T-cell (primary cell): Measurements from ENCODE around the gene CELF4. TPM values are rescaled to one million over a fixed set of nuclear protein-coding genes. Genes with fewer than 3 reads are reported as not detected.

Experiments used
- ATAC-seq, 4 experiments: fragments of 200-7000 bp in 3 of 4; fragments of 150-1000 bp in 1 of 4; cut with Tn5 transposase; replicated peaks in 1 of 4; 1 replicate in 3 of 4; 2 replicates in 1 of 4; pipeline ENCODE4 v1.10.0; 2021; ENCODE audit warnings: moderate library complexity in 3 of 4, mild to moderate bottlenecking in 2 of 4, moderate number of reproducible peaks in 1 of 4
- CTCF ChIA-PET, 2 donors: fragments of 300-600 bp; sonication (Branson Sonifier 250); formaldehyde crosslinking; loops; one replicate each; lab custom pipeline; 2022; ENCODE audit warnings: antibody characterized with exemption in 2 of 2; lab: Charles Lee
- POLR2A ChIA-PET, 2 donors: fragments of 300-600 bp; sonication (Branson Sonifier 250); formaldehyde crosslinking; loops; one replicate each; lab custom pipeline; 2022; ENCODE audit warnings: antibody characterized with exemption in 2 of 2; lab: Charles Lee
- DNase-seq, 35 experiments: peaks; one replicate each; pipeline versions ENCODE4 v3.0.0 to v3.0.0-alpha.2; 2013 to 2023
- H3K27ac ChIP-seq: one replicate; pipeline ENCODE4 v1.5.1; 2013; ENCODE audit warnings: low read length
- H3K27me3 ChIP-seq, 2 experiments: replicated peaks in 1 of 2; 1 replicate in 1 of 2; 2 replicates in 1 of 2; pipeline versions ENCODE4 v1.6.1 to v1.7.0; 2013; ENCODE audit warnings: low read length in 1 of 2, mixed read lengths in 1 of 2; ENCODE audit not compliant: control insufficient read depth in 2 of 2, insufficient read depth in 2 of 2; ENCODE audit errors: extremely low read depth in 1 of 2
- H3K36me3 ChIP-seq, 2 donors: 1 replicate in 1 of 2; 2 replicates in 1 of 2; pipeline versions ENCODE4 v1.6.1 to v1.7.0; 2013; ENCODE audit warnings: low read length in 1 of 2; ENCODE audit not compliant: control insufficient read depth in 2 of 2, insufficient read depth in 1 of 2; ENCODE audit errors: extremely low read depth in 1 of 2
- H3K4me1 ChIP-seq, 2 experiments: 1 replicate in 1 of 2; 2 replicates in 1 of 2; pipeline versions ENCODE4 v1.6.1 to v1.7.0; 2013; ENCODE audit warnings: low read length in 2 of 2, mixed read lengths in 1 of 2; ENCODE audit not compliant: insufficient read depth in 2 of 2, control insufficient read depth in 1 of 2; ENCODE audit errors: extremely low read depth in 1 of 2
- H3K4me3 ChIP-seq, 2 donors: 1 replicate in 1 of 2; 2 replicates in 1 of 2; pipeline versions ENCODE4 v1.5.1 to v1.7.0; 2013; ENCODE audit warnings: mild to moderate bottlenecking in 2 of 2, low read length in 1 of 2, moderate library complexity in 1 of 2; ENCODE audit not compliant: control insufficient read depth in 1 of 2; ENCODE audit errors: extremely low read depth in 1 of 2
- H3K9me3 ChIP-seq: 2 replicates; pipeline ENCODE4 v1.7.0; 2013
- H3K27ac Mint-ChIP-seq, 2 donors: one replicate each; pipeline ENCODE4 v1.8.0; 2020 to 2021; ENCODE audit warnings: mild to moderate bottlenecking in 2 of 2, mixed read lengths in 2 of 2
- H3K27me3 Mint-ChIP-seq, 2 donors: one replicate each; pipeline ENCODE4 v1.8.0; 2021 to 2022; ENCODE audit warnings: mixed read lengths in 2 of 2
- H3K36me3 Mint-ChIP-seq: one replicate; pipeline ENCODE4 v1.8.0; 2021; ENCODE audit warnings: mixed read lengths
- H3K4me1 Mint-ChIP-seq, 3 donors: one replicate each; pipeline ENCODE4 v1.8.0; 2020 to 2022; ENCODE audit warnings: mixed read lengths in 3 of 3, mild to moderate bottlenecking in 1 of 3
- H3K4me3 Mint-ChIP-seq, 3 donors: one replicate each; pipeline ENCODE4 v1.8.0; 2020 to 2022; ENCODE audit warnings: mild to moderate bottlenecking in 3 of 3, mixed read lengths in 3 of 3, moderate library complexity in 3 of 3
- H3K9me3 Mint-ChIP-seq, 3 donors: one replicate each; pipeline ENCODE4 v1.8.0; 2020 to 2022; ENCODE audit warnings: mixed read lengths in 3 of 3
- WGBS: methylation state at CpG from one replicate; pipeline ENCODE4 v1.1.5; 2013; ENCODE audit warnings: missing lambda C conversion rate; ENCODE audit not compliant: insufficient coverage; 5-methylcytosine and 5-hydroxymethylcytosine counted together
- total RNA-seq, 35 experiments: library from RNA in 6 of 35; stranded (reverse) in 6 of 35; fragments of 120-200 nt in 1 of 35; gene quantifications; one replicate each; pipeline versions ENCODE4 v1.2.1 to v1.2.4 and lab custom pipeline; 2013 to 2026

CELF4 gene
- total RNA-seq, 5 donors from 2014 or later (not counting 1 experiment from before 2014, with no cell fraction given) = not detected

- CTCF ChIA-PET = interaction anchor here in 1 of 2 donors (0.6 kb wide), 1 partner anchor 913 kb away, joined by 3 read pairs; no protein-coding TSS in a partner anchor
- 70% methylated on average over 11 of the region's 16 CpGs for WGBS
- ATAC-seq = no peak
These were observed 246.9 kb downstream of the CELF4 start for GRCh38 chr18:37318360-37319355.

GRCh38 chr18:37317486-37317885 is 248.1 kb downstream of the CELF4 start:
- Mint-ChIP-seq H3K27ac (no peak overlapping the region), H3K36me3 (no peaks in the 10 kb centered on the region), H3K4me3 (no peak overlapping the region), H3K9me3 (no peaks in the 10 kb centered on the region), H3K4me1 (no peaks in the 10 kb centered on the region), H3K27me3 (peaks cover 0 to 3% of the 10 kb centered on the region in 2 donors)
- no peak overlapping the region for H3K27ac ChIP-seq
- 100% methylated on average over 1 of the region's 2 CpGs for WGBS
- DNase-seq (no peak), ATAC-seq (no peak)
- POLR2A ChIA-PET = no interaction called here
- CTCF ChIA-PET = no interaction called here
- no peak overlapping the region for H3K4me3 ChIP-seq
- H3K27me3 ChIP-seq = peaks cover 0 to 5% of the 10 kb centered on the region in 2 experiments
- H3K4me1 ChIP-seq = no peaks in the 10 kb centered on the region
- no peaks in the 10 kb centered on the region for H3K9me3 ChIP-seq
- no peaks in the 10 kb centered on the region for H3K36me3 ChIP-seq

More at GRCh38 chr18:37318360-37319355, 246.9 kb downstream of the CELF4 start:
- Histone ChIP-seq H3K4me1 (no peaks in the 10 kb centered on the region), H3K9me3 (no peaks in the 10 kb centered on the region), H3K36me3 (no peaks in the 10 kb centered on the region), H3K27me3 (peaks cover 0 to 6% of the 10 kb centered on the region in 2 experiments), H3K4me3 (no peak overlapping the region), H3K27ac (no peak overlapping the region)
- POLR2A ChIA-PET = no interaction called here
- H3K4me3 Mint-ChIP-seq = no peak overlapping the region
- no peak for DNase-seq
- no peak overlapping the region for H3K27ac Mint-ChIP-seq
- no peaks in the 10 kb centered on the region for H3K4me1 Mint-ChIP-seq
- peaks cover 0 to 5% of the 10 kb centered on the region in 2 donors for H3K27me3 Mint-ChIP-seq
- no peaks in the 10 kb centered on the region for H3K9me3 Mint-ChIP-seq
- no peaks in the 10 kb centered on the region for H3K36me3 Mint-ChIP-seq

DNA sequence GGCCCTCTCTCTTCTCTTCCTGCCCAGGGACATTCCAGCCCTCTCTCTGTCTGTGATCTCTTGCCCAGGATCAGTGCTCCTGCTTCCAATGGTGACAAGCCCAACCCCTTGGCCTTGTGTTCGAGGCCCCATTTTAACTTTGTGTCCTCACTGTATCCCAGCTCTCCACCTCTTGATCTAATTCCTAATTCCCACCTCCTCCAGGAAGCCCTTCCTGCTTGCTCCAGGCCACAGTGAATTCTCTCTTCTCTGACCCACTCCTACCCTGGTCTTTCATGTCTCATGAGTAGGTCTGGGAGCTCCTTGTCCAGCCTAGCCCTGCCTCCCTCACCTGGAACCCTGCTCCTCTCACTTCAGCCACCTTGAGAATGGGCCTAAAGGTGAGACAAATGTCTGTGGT is 249.1 kb downstream of the CELF4 start:
- ATAC-seq (no peak), DNase-seq (no peak)
- no peak overlapping the region for H3K27ac ChIP-seq
- H3K4me3 Mint-ChIP-seq = no peak overlapping the region
- H3K4me1 ChIP-seq = no peaks in the 10 kb centered on the region
- CTCF ChIA-PET = no interaction called here
- WGBS = 71% methylated on average over 1 of the region's 1 CpG
- no peaks in the 10 kb centered on the region for H3K9me3 Mint-ChIP-seq
- H3K27ac Mint-ChIP-seq = no peak overlapping the region
- H3K4me3 ChIP-seq = no peak overlapping the region
- no peaks in the 10 kb centered on the region for H3K4me1 Mint-ChIP-seq
- H3K36me3 Mint-ChIP-seq = no peaks in the 10 kb centered on the region
- POLR2A ChIA-PET = no interaction called here
- H3K9me3 ChIP-seq = no peaks in the 10 kb centered on the region
- peaks cover 0 to 3% of the 10 kb centered on the region in 2 donors for H3K27me3 Mint-ChIP-seq
- no peaks in the 10 kb centered on the region for H3K36me3 ChIP-seq
- H3K27me3 ChIP-seq = no peaks in the 10 kb centered on the region

GRCh38 chr18:37315935-37316334 is 249.7 kb downstream of the CELF4 start:
- DNase-seq (no peak), ATAC-seq (no peak)
- Histone ChIP-seq H3K27ac (no peak overlapping the region), H3K36me3 (no peaks in the 10 kb centered on the region), H3K27me3 (no peaks in the 10 kb centered on the region), H3K9me3 (no peaks in the 10 kb centered on the region), H3K4me1 (no peaks in the 10 kb centered on the region), H3K4me3 (no peak overlapping the region)
- WGBS = 100% methylated on average over 1 of the region's 1 CpG
- POLR2A ChIA-PET = no interaction called here
- CTCF ChIA-PET = no interaction called here
- H3K27me3 Mint-ChIP-seq = peaks cover 0 to 3% of the 10 kb centered on the region in 2 donors
- no peak overlapping the region for H3K27ac Mint-ChIP-seq
- H3K4me1 Mint-ChIP-seq = no peaks in the 10 kb centered on the region
- no peaks in the 10 kb centered on the region for H3K9me3 Mint-ChIP-seq
- H3K4me3 Mint-ChIP-seq = no peak overlapping the region
- H3K36me3 Mint-ChIP-seq = no peaks in the 10 kb centered on the region

DNA sequence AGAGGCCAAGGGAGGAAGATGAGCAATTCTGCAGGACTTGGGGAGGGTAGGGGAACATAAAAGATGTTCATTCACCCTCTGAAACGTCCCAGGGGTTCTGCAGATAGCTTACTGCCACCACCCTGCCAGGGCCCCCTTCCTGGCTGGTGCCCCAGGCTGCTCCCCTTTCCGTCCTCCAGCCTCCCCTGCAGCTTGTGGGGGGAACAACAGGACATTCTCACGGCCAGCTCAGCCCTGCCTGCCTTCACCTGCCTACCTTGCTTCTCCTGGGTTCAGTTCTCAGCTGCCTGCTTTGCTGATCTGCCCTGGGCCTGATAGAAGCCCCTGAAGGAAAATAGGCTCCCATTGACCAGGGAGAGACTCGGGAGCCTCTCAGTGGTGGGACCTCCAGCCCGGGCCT is 251.1 kb downstream of the CELF4 start:
- CTCF ChIA-PET = no interaction called here
- Mint-ChIP-seq H3K36me3 (no peaks in the 10 kb centered on the region), H3K27ac (no peak overlapping the region)

GRCh38 chr18:37313624-37314023 is 252.0 kb downstream of the CELF4 start:
- DNase-seq (no peak), ATAC-seq (no peak)
- Mint-ChIP-seq H3K36me3 (no peaks in the 10 kb centered on the region), H3K9me3 (no peaks in the 10 kb centered on the region), H3K4me1 (no peaks in the 10 kb centered on the region), H3K27me3 (no peaks in the 10 kb centered on the region), H3K27ac (no peak overlapping the region), H3K4me3 (no peak overlapping the region)
- Histone ChIP-seq H3K27me3 (no peaks in the 10 kb centered on the region), H3K4me1 (no peaks in the 10 kb centered on the region), H3K9me3 (no peaks in the 10 kb centered on the region), H3K27ac (no peak overlapping the region), H3K4me3 (no peak overlapping the region), H3K36me3 (no peaks in the 10 kb centered on the region)
- ChIA-PET POLR2A (no interaction called here), CTCF (no interaction called here)
- 72% methylated on average over 3 of the region's 10 CpGs for WGBS

More for the DNA sequence above, 251.1 kb downstream of the CELF4 start:
- no peaks in the 10 kb centered on the region for H3K9me3 ChIP-seq
- no peaks in the 10 kb centered on the region for H3K9me3 Mint-ChIP-seq
- H3K4me3 Mint-ChIP-seq = no peak overlapping the region
- no peaks in the 10 kb centered on the region for H3K27me3 ChIP-seq
- no peak for ATAC-seq
- no peaks in the 10 kb centered on the region for H3K27me3 Mint-ChIP-seq
- H3K4me1 Mint-ChIP-seq = no peaks in the 10 kb centered on the region
- H3K4me3 ChIP-seq = no peak overlapping the region
- POLR2A ChIA-PET = no interaction called here
- H3K4me1 ChIP-seq = no peaks in the 10 kb centered on the region
- H3K36me3 ChIP-seq = no peaks in the 10 kb centered on the region
- H3K27ac ChIP-seq = no peak overlapping the region
- 49% methylated on average over 5 of the region's 5 CpGs for WGBS
- DNase-seq = no peak
